ENCODE data around the gene VAV3.

VAV3 gene

GRCh38 chr1:107544285-107544684 lies 420.7 kb downstream of the VAV3 start:
- ATAC-seq: no peak
- Mint-ChIP-seq H3K4me1 (no peaks in the 10 kb centered on the region), H3K36me3 (no peaks in the 10 kb centered on the region), H3K4me3 (no peak overlapping the region), H3K27ac (no peak overlapping the region), H3K27me3 (no peaks in the 10 kb centered on the region), H3K9me3 (no peaks in the 10 kb centered on the region)

- no peaks in the 10 kb centered on the region for H3K27me3 Mint-ChIP-seq
- no peak for ATAC-seq
- no peaks in the 10 kb centered on the region for H3K36me3 Mint-ChIP-seq
- H3K4me1 Mint-ChIP-seq: peaks cover 1% of the 10 kb centered on the region
- H3K27ac Mint-ChIP-seq: no peak overlapping the region
- no peaks in the 10 kb centered on the region for H3K9me3 Mint-ChIP-seq
- H3K4me3 Mint-ChIP-seq: no peak overlapping the region
Observed at GRCh38 chr1:107541412-107541811, 423.6 kb downstream of the VAV3 start.

GRCh38 chr1:107538502-107538901 lies 426.5 kb downstream of the VAV3 start:
- Mint-ChIP-seq H3K27me3 (no peaks in the 10 kb centered on the region), H3K4me3 (no peak overlapping the region), H3K27ac (no peak overlapping the region), H3K9me3 (no peaks in the 10 kb centered on the region), H3K4me1 (peaks cover 12% of the 10 kb centered on the region), H3K36me3 (no peaks in the 10 kb centered on the region)
- no peak for ATAC-seq

- H3K4me1 Mint-ChIP-seq: peaks cover 12% of the 10 kb centered on the region
- H3K36me3 Mint-ChIP-seq: no peaks in the 10 kb centered on the region
- no peaks in the 10 kb centered on the region for H3K9me3 Mint-ChIP-seq
- no peak overlapping the region for H3K27ac Mint-ChIP-seq
- ATAC-seq: peak; percentile 17
- H3K4me3 Mint-ChIP-seq: no peak overlapping the region
- H3K27me3 Mint-ChIP-seq: no peaks in the 10 kb centered on the region
Observed at GRCh38 chr1:107536266-107536665, 428.7 kb downstream of the VAV3 start.

GRCh38 chr1:107535091-107535490 lies 429.9 kb downstream of the VAV3 start:
- no peak overlapping the region for H3K27ac Mint-ChIP-seq
- ATAC-seq: no peak
- H3K27me3 Mint-ChIP-seq: no peaks in the 10 kb centered on the region
- H3K36me3 Mint-ChIP-seq: no peaks in the 10 kb centered on the region
- no peaks in the 10 kb centered on the region for H3K9me3 Mint-ChIP-seq
- peaks cover 12% of the 10 kb centered on the region for H3K4me1 Mint-ChIP-seq
- no peak overlapping the region for H3K4me3 Mint-ChIP-seq

- Mint-ChIP-seq H3K27me3 (no peaks in the 10 kb centered on the region), H3K36me3 (no peaks in the 10 kb centered on the region), H3K27ac (no peak overlapping the region), H3K4me3 (no peak overlapping the region), H3K4me1 (peaks cover 12% of the 10 kb centered on the region), H3K9me3 (no peaks in the 10 kb centered on the region)
- ATAC-seq: no peak
Observed at GRCh38 chr1:107534632-107535031, 430.3 kb downstream of the VAV3 start.

- Mint-ChIP-seq H3K4me3 (no peak overlapping the region), H3K27ac (no peak overlapping the region), H3K4me1 (peaks cover 12% of the 10 kb centered on the region), H3K36me3 (no peaks in the 10 kb centered on the region), H3K9me3 (no peaks in the 10 kb centered on the region), H3K27me3 (no peaks in the 10 kb centered on the region)
- ATAC-seq: no peak
Observed at GRCh38 chr1:107533436-107533835, 431.5 kb downstream of the VAV3 start.

- Mint-ChIP-seq H3K27me3 (no peaks in the 10 kb centered on the region), H3K36me3 (no peaks in the 10 kb centered on the region), H3K4me1 (peaks cover 12% of the 10 kb centered on the region)
Observed at GRCh38 chr1:107532318-107532717, 432.7 kb downstream of the VAV3 start.

GRCh38 chr1:107531065-107531908 lies 433.7 kb downstream of the VAV3 start:
- Mint-ChIP-seq H3K4me1 (peaks cover 9% of the 10 kb centered on the region), H3K36me3 (no peaks in the 10 kb centered on the region), H3K27me3 (no peaks in the 10 kb centered on the region), H3K9me3 (no peaks in the 10 kb centered on the region), H3K4me3 (no peak overlapping the region), H3K27ac (no peak overlapping the region)
- no peak for ATAC-seq

More at GRCh38 chr1:107532318-107532717, 432.7 kb downstream of the VAV3 start:
- Mint-ChIP-seq H3K27ac (no peak overlapping the region), H3K4me3 (no peak overlapping the region), H3K9me3 (no peaks in the 10 kb centered on the region)
- no peak for ATAC-seq

- H3K36me3 Mint-ChIP-seq: no peaks in the 10 kb centered on the region
- no peaks in the 10 kb centered on the region for H3K27me3 Mint-ChIP-seq
- H3K27ac Mint-ChIP-seq: no peak overlapping the region
- peaks cover 6% of the 10 kb centered on the region for H3K4me1 Mint-ChIP-seq
- no peaks in the 10 kb centered on the region for H3K9me3 Mint-ChIP-seq
- ATAC-seq: no peak
- no peak overlapping the region for H3K4me3 Mint-ChIP-seq
Observed at GRCh38 chr1:107530543-107530942, 434.4 kb downstream of the VAV3 start.

GRCh38 chr1:107529511-107530149 lies 435.4 kb downstream of the VAV3 start:
- Mint-ChIP-seq H3K27ac (no peak overlapping the region), H3K9me3 (no peaks in the 10 kb centered on the region), H3K4me3 (no peak overlapping the region), H3K4me1 (peaks cover 5% of the 10 kb centered on the region), H3K36me3 (no peaks in the 10 kb centered on the region), H3K27me3 (no peaks in the 10 kb centered on the region)
- ATAC-seq: peak; percentile 77

- no peaks in the 10 kb centered on the region for H3K36me3 Mint-ChIP-seq
- H3K27ac Mint-ChIP-seq: no peak overlapping the region
- no peaks in the 10 kb centered on the region for H3K9me3 Mint-ChIP-seq
- H3K27me3 Mint-ChIP-seq: no peaks in the 10 kb centered on the region
- H3K4me3 Mint-ChIP-seq: no peak overlapping the region
- no peak for ATAC-seq
- H3K4me1 Mint-ChIP-seq: peaks cover 5% of the 10 kb centered on the region
Observed at GRCh38 chr1:107526524-107527198, 438.3 kb downstream of the VAV3 start.

- no peak overlapping the region for H3K27ac Mint-ChIP-seq
- H3K27me3 Mint-ChIP-seq: no peaks in the 10 kb centered on the region
Observed at GRCh38 chr1:107525961-107526360, 439.0 kb downstream of the VAV3 start.

GRCh38 chr1:107525145-107525544 lies 439.8 kb downstream of the VAV3 start:
- Mint-ChIP-seq H3K27me3 (no peaks in the 10 kb centered on the region), H3K27ac (no peak overlapping the region)
- no peak for ATAC-seq

More at GRCh38 chr1:107525961-107526360, 439.0 kb downstream of the VAV3 start:
- Mint-ChIP-seq H3K36me3 (no peaks in the 10 kb centered on the region), H3K4me3 (no peak overlapping the region), H3K4me1 (peaks cover 5% of the 10 kb centered on the region), H3K9me3 (no peaks in the 10 kb centered on the region)
- no peak for ATAC-seq

GRCh38 chr1:107524301-107524700 lies 440.7 kb downstream of the VAV3 start:
- no peak for ATAC-seq
- no peaks in the 10 kb centered on the region for H3K27me3 Mint-ChIP-seq
- H3K27ac Mint-ChIP-seq: no peak overlapping the region

More at GRCh38 chr1:107525145-107525544, 439.8 kb downstream of the VAV3 start:
- H3K4me1 Mint-ChIP-seq: peaks cover 5% of the 10 kb centered on the region
- H3K36me3 Mint-ChIP-seq: no peaks in the 10 kb centered on the region
- no peak overlapping the region for H3K4me3 Mint-ChIP-seq
- H3K9me3 Mint-ChIP-seq: no peaks in the 10 kb centered on the region

More at GRCh38 chr1:107524301-107524700, 440.7 kb downstream of the VAV3 start:
- Mint-ChIP-seq H3K36me3 (no peaks in the 10 kb centered on the region), H3K4me1 (peaks cover 5% of the 10 kb centered on the region), H3K9me3 (no peaks in the 10 kb centered on the region), H3K4me3 (no peak overlapping the region)

All from stimulated activated memory B cell treated with anti-CD40 and anti-IgM and Interleukin-4, amounts not matched to agents 10 μg/mL and 1 μg/mL and 100 μg/mL, for 72 hours (primary cell).